Neuron (in vitro differentiated cells): Measurements from ENCODE around the gene CD82.
"Not testable (repeated sequence)": the region's sequence is repeated elsewhere in the genome, so short reads cannot be mapped to it uniquely, and the experiment has no call there.

Experiments
- H2AFZ ChIP-seq: one replicate; pipeline ENCODE4 v1.6.1; 2013; ENCODE audit warnings: low read depth, mild to moderate bottlenecking, inconsistent platforms, low read length, moderate library complexity
- H3K27me3 ChIP-seq: one replicate; pipeline ENCODE4 v1.6.1; 2013; ENCODE audit warnings: low read length; ENCODE audit not compliant: insufficient read depth
- H3K36me3 ChIP-seq: one replicate; pipeline ENCODE4 v1.6.1; 2013; ENCODE audit warnings: low read length; ENCODE audit not compliant: insufficient read depth
- H3K4me1 ChIP-seq: one replicate; pipeline ENCODE4 v1.6.1; 2013; ENCODE audit warnings: low read length; ENCODE audit not compliant: insufficient read depth
- H3K4me3 ChIP-seq: 2 replicates; pipeline ENCODE4 v1.5.1; 2013; ENCODE audit warnings: mild to moderate bottlenecking, low read length, moderate library complexity
- H3K9me3 ChIP-seq: one replicate; pipeline ENCODE4 v1.6.1; 2013; ENCODE audit warnings: low read length

CD82 gene

GRCh38 chr11:44647255-44647955 is 81.9 kb downstream of the CD82 start:
- not testable (repeated sequence) for H3K27me3 ChIP-seq, H3K4me1 ChIP-seq

GRCh38 chr11:44648109-44648508 is 82.6 kb downstream of the CD82 start:
- Histone ChIP-seq H3K27me3 (peaks cover 3% of the 10 kb centered on the region), H3K9me3 (no peaks in the 10 kb centered on the region), H3K4me1 (peaks cover 5% of the 10 kb centered on the region), H3K4me3 (no peak overlapping the region), H3K36me3 (no peaks in the 10 kb centered on the region), H2AFZ (no peak overlapping the region)

More at GRCh38 chr11:44647255-44647955, 81.9 kb downstream of the CD82 start:
- H3K36me3 ChIP-seq, H3K4me3 ChIP-seq, H2AFZ ChIP-seq, H3K9me3 ChIP-seq: not testable (repeated sequence)

GRCh38 chr11:44651535-44652155 is 86.2 kb downstream of the CD82 start:
- no peak overlapping the region for H2AFZ ChIP-seq
- H3K27me3 ChIP-seq: peaks cover 3% of the 10 kb centered on the region
- no peak overlapping the region for H3K4me3 ChIP-seq
- H3K4me1 ChIP-seq: peaks cover 1% of the 10 kb centered on the region
- H3K9me3 ChIP-seq: no peaks in the 10 kb centered on the region
- no peaks in the 10 kb centered on the region for H3K36me3 ChIP-seq

- Histone ChIP-seq H3K27me3 (peaks cover 3% of the 10 kb centered on the region), H3K36me3 (no peaks in the 10 kb centered on the region), H3K4me1 (no peaks in the 10 kb centered on the region), H3K9me3 (no peaks in the 10 kb centered on the region), H3K4me3 (no peak overlapping the region), H2AFZ (no peak overlapping the region)
Observed at GRCh38 chr11:44652901-44653644, 87.6 kb downstream of the CD82 start.

GRCh38 chr11:44654057-44654456 is 88.6 kb downstream of the CD82 start:
- Histone ChIP-seq H3K9me3 (no peaks in the 10 kb centered on the region), H3K36me3 (no peaks in the 10 kb centered on the region), H3K4me3 (no peak overlapping the region), H3K27me3 (peaks cover 3% of the 10 kb centered on the region), H2AFZ (no peak overlapping the region), H3K4me1 (no peaks in the 10 kb centered on the region)

- Histone ChIP-seq H3K4me3 (no peak overlapping the region), H3K9me3 (no peaks in the 10 kb centered on the region), H3K4me1 (no peaks in the 10 kb centered on the region), H2AFZ (no peak overlapping the region), H3K36me3 (no peaks in the 10 kb centered on the region), H3K27me3 (peaks cover 3% of the 10 kb centered on the region)
Observed at GRCh38 chr11:44654596-44654995, 89.1 kb downstream of the CD82 start.

- Histone ChIP-seq H3K4me3 (no peak overlapping the region), H3K9me3 (peaks cover 3% of the 10 kb centered on the region), H3K4me1 (no peaks in the 10 kb centered on the region), H3K27me3 (no peaks in the 10 kb centered on the region), H2AFZ (no peak overlapping the region), H3K36me3 (no peaks in the 10 kb centered on the region)
Observed at GRCh38 chr11:44657836-44658505, 92.5 kb downstream of the CD82 start.

- peaks cover 3% of the 10 kb centered on the region for H3K9me3 ChIP-seq
- H3K36me3 ChIP-seq: no peaks in the 10 kb centered on the region
- no peak overlapping the region for H2AFZ ChIP-seq
- no peak overlapping the region for H3K4me3 ChIP-seq
- no peaks in the 10 kb centered on the region for H3K4me1 ChIP-seq
- no peaks in the 10 kb centered on the region for H3K27me3 ChIP-seq
Observed at GRCh38 chr11:44658506-44658850, 93.0 kb downstream of the CD82 start.

- Histone ChIP-seq H3K4me3 (no peak overlapping the region), H3K9me3 (peaks cover 3% of the 10 kb centered on the region), H2AFZ (no peak overlapping the region), H3K27me3 (no peaks in the 10 kb centered on the region), H3K4me1 (no peaks in the 10 kb centered on the region), H3K36me3 (no peaks in the 10 kb centered on the region)
Observed at GRCh38 chr11:44659641-44660040, 94.2 kb downstream of the CD82 start.

- H3K9me3 ChIP-seq, H3K27me3 ChIP-seq, H3K4me1 ChIP-seq, H3K36me3 ChIP-seq, H3K4me3 ChIP-seq, H2AFZ ChIP-seq: not testable (repeated sequence)
Observed at GRCh38 chr11:44660535-44660934, 95.1 kb downstream of the CD82 start.

- Histone ChIP-seq H3K27me3 (no peaks in the 10 kb centered on the region), H3K4me3 (no peak overlapping the region), H3K4me1 (no peaks in the 10 kb centered on the region), H2AFZ (no peak overlapping the region), H3K9me3 (peaks cover 3% of the 10 kb centered on the region), H3K36me3 (no peaks in the 10 kb centered on the region)
Observed at GRCh38 chr11:44661311-44661717, 95.9 kb downstream of the CD82 start.
